Heart right ventricle (tissue), 16 donors: ENCODE data around the gene STIM2. TPM values are rescaled to one million over a fixed set of nuclear protein-coding genes. Genes with fewer than 3 reads are reported as not detected.
"Not testable (repeated sequence)": the region's sequence is repeated elsewhere in the genome, so short reads cannot be mapped to it uniquely, and the experiment has no call there.

Experiments
- ATAC-seq, 8 donors: fragments of 200-7000 bp; cut with Tn5 transposase; one replicate each; pipeline ENCODE4 v1.9.1; 2020; ENCODE audit warnings: mild to moderate bottlenecking in 8 of 8, moderate library complexity in 8 of 8, moderate number of reproducible peaks in 1 of 8
- DNase-seq, 2 donors: peaks; one replicate each; pipeline ENCODE4 v3.0.0-alpha.2; 2020
- H3K27ac ChIP-seq, 10 donors: fragments of 200-600 bp; sonication (generic) in 2 of 10; one replicate each; pipeline versions ENCODE4 v1.5.0 to v1.8.0; 2020 to 2022; ENCODE audit warnings: mild to moderate bottlenecking in 3 of 10
- H3K27me3 ChIP-seq, 7 donors: fragments of 200-600 bp; one replicate each; pipeline ENCODE4 v1.8.0; 2021 to 2022; ENCODE audit warnings: mild to moderate bottlenecking in 2 of 7
- H3K36me3 ChIP-seq, 9 donors: fragments of 200-600 bp; sonication (generic) in 1 of 9; one replicate each; pipeline versions ENCODE4 v1.5.0 to v1.8.0; 2020 to 2022; ENCODE audit warnings: mild to moderate bottlenecking in 2 of 9
- H3K4me1 ChIP-seq, 9 donors: fragments of 200-600 bp; sonication (generic) in 1 of 9; one replicate each; pipeline versions ENCODE4 v1.5.0 to v1.8.0; 2020 to 2022; ENCODE audit warnings: mild to moderate bottlenecking in 4 of 9
- H3K4me3 ChIP-seq, 10 donors: fragments of 200-600 bp; sonication (generic) in 2 of 10; one replicate each; pipeline versions ENCODE4 v1.5.0 to v1.8.0; 2020 to 2022; ENCODE audit warnings: mild to moderate bottlenecking in 7 of 10, moderate library complexity in 2 of 10
- H3K9me3 ChIP-seq, 11 donors: fragments of 200-600 bp in 10 of 11; sonication (generic) in 2 of 11; one replicate each; pipeline versions ENCODE4 v1.5.0 to v1.8.0; 2013 to 2022; ENCODE audit warnings: mild to moderate bottlenecking in 2 of 11, control low read depth in 1 of 11, moderate library complexity in 1 of 11
- CTCF ChIP-seq, 9 donors: fragments of 200-600 bp; sonication (generic) in 2 of 9; IDR thresholded peaks; one replicate each; pipeline versions ENCODE4 v1.5.0 to v1.8.0; 2021 to 2022; ENCODE audit warnings: antibody characterized with exemption in 9 of 9, mild to moderate bottlenecking in 5 of 9, moderate library complexity in 1 of 9
- WGBS, 2 donors: extraction: QIAGEN DNeasy Blood & Tissue Kit; methylation state at CpG; one replicate each; pipeline ENCODE4 v1.1.7; 2013; ENCODE audit warnings: inconsistent platforms in 1 of 2; 5-methylcytosine and 5-hydroxymethylcytosine counted together
- intact Hi-C, 10 donors: fragments of 100-400 bp; cut with DNase I; formaldehyde crosslinking; loops; one replicate each; pipeline versions ENCODE4 v1.11.1 to v1.14.2; 2022
- polyA plus RNA-seq, 2 donors: library from polyadenylated mRNA; stranded (reverse); fragments of 200-250 nt; gene quantifications; one replicate each; pipeline ENCODE4 v1.2.3, GENCODE V29; 2013
- total RNA-seq, 10 donors: library from RNA; stranded (reverse); fragmentation: NEBNext Ultra II Directional in 3 of 10; extraction: Animal tissue kit (Norgen Biotek cat#: 25700) in 3 of 10; gene quantifications; one replicate each; pipeline versions ENCODE4 v1.2.1 to v1.2.4, GENCODE V29; 2021 to 2023
- donor health status: Arrhythmogenic right ventricular cardiomyopathy.
- donor health status: ischemic (EF 13 %, LVEDD 7.1; RV severe dilation, severe dysfunction).
- donor health status: healthy with polysubstance abuse.
- donor health status: DM: no; HTN: yes; CAD: no.
- donor health status: DM: no; HTN: no; CAD: no.
- donor health status: ischemic (EF 25% LVEDD 6.9; RV normal size, moderate dysfunction).
- donor health status: ischemic (EF 25% LVEDD 5.7; RV mildly dilated, moderate dysfunction).
- donor health status: healthy.
- donor health status: DM: yes; HTN: yes; CAD: no.
- donor health status: Ischemic cardiomyopathy.
- donor health status: ischemic (EF 35%, LVEDD 5.7; RV mildly dilated, moderate dysfunction).
- donor health status: nonischemic (EF 11% LVEDD 7.7; RV severe dilation, severe dysfunction).
- donor health status: DM: yes; HTN: yes; CAD: no.
- donor health status: PGD.
- donor health status: ischemic (EF 29% LVEDD 5.4; RV normal size, mild dysfunction).
- donor health status: nonischemic (EF 23%, LVEDD 6.1; RV moderate dilation, normal function).

The STIM2 gene
- total and polyA plus RNA-seq, 12 donors: 5.2 to 13.5 (median 9.6) TPM

- Histone ChIP-seq H3K36me3 (no peaks in the 10 kb centered on the region), H3K27me3 (no peaks in the 10 kb centered on the region), H3K4me3 (no peak overlapping the region), H3K4me1 (peaks cover 0 to 30% (median 16%) of the 10 kb centered on the region in 9 donors), H3K27ac (no peak overlapping the region), H3K9me3 (peaks cover 0 to 7% (median 0%) of the 10 kb centered on the region in 11 donors)
- DNase-seq (no peak), ATAC-seq (no peak)
- WGBS, 2 donors: 91% methylated on average over 1 of the region's 1 CpG
- no peak for TF ChIP-seq CTCF (IDR thresholded peaks at IDR 0.05)
- intact Hi-C loops: no loop called here
These were observed 40.3 kb upstream of the STIM2 start for GRCh38 chr4:26820346-26820745.

GRCh38 chr4:26821031-26821430 lies 39.6 kb upstream of the STIM2 start:
- ATAC-seq (no peak), DNase-seq (no peak)
- TF ChIP-seq CTCF (IDR thresholded peaks at IDR 0.05): no peak
- WGBS, 2 donors: 90% methylated on average over 3 of the region's 3 CpGs
- intact Hi-C loops: no loop called here
- peaks cover 0 to 7% (median 0%) of the 10 kb centered on the region in 11 donors for H3K9me3 ChIP-seq
- H3K4me1 ChIP-seq: peaks cover 0 to 23% (median 10%) of the 10 kb centered on the region in 9 donors
- no peak overlapping the region for H3K27ac ChIP-seq
- no peak overlapping the region for H3K4me3 ChIP-seq
- H3K27me3 ChIP-seq: no peaks in the 10 kb centered on the region
- H3K36me3 ChIP-seq: no peaks in the 10 kb centered on the region

- WGBS, 2 donors: 72 to 80% methylated on average over 11 of the region's 11 CpGs
These were observed 38.8 kb upstream of the STIM2 start for GRCh38 chr4:26821677-26822503.

GRCh38 chr4:26822546-26822945 lies 38.1 kb upstream of the STIM2 start:
- peaks cover 0 to 7% (median 0%) of the 10 kb centered on the region in 11 donors for H3K9me3 ChIP-seq
- no peaks in the 10 kb centered on the region for H3K27me3 ChIP-seq
- H3K4me1 ChIP-seq: peaks cover 0 to 30% (median 4%) of the 10 kb centered on the region in 9 donors
- intact Hi-C loops: no loop called here
- peak overlapping the region in 1 of 10 donors; percentile 2 for H3K27ac ChIP-seq
- no peak for TF ChIP-seq CTCF (IDR thresholded peaks at IDR 0.05)
- H3K4me3 ChIP-seq: no peak overlapping the region
- DNase-seq (no peak), ATAC-seq (no peak)
- no peaks in the 10 kb centered on the region for H3K36me3 ChIP-seq
- WGBS, 2 donors: 69 to 74% methylated on average over 6 of the region's 6 CpGs

More at GRCh38 chr4:26821677-26822503, 38.8 kb upstream of the STIM2 start:
- peak overlapping the region in 1 of 10 donors; percentile 2 for H3K27ac ChIP-seq
- H3K9me3 ChIP-seq: peaks cover 0 to 7% (median 0%) of the 10 kb centered on the region in 11 donors
- DNase-seq (no peak), ATAC-seq (no peak)
- no peak for TF ChIP-seq CTCF (IDR thresholded peaks at IDR 0.05)
- intact Hi-C loops: no loop called here
- peaks cover 0 to 26% (median 4%) of the 10 kb centered on the region in 9 donors for H3K4me1 ChIP-seq
- no peak overlapping the region for H3K4me3 ChIP-seq
- no peaks in the 10 kb centered on the region for H3K27me3 ChIP-seq
- no peaks in the 10 kb centered on the region for H3K36me3 ChIP-seq

GRCh38 chr4:26822974-26823373 lies 37.7 kb upstream of the STIM2 start:
- DNase-seq: not testable (repeated sequence)

More at GRCh38 chr4:26822974-26823373, 37.7 kb upstream of the STIM2 start:
- H3K4me1 ChIP-seq: peaks cover 0 to 30% (median 4%) of the 10 kb centered on the region in 9 donors
- H3K9me3 ChIP-seq, intact Hi-C loops, H3K27ac ChIP-seq, H3K36me3 ChIP-seq, H3K27me3 ChIP-seq, ATAC-seq, H3K4me3 ChIP-seq: not testable (repeated sequence)
- 95 to 97% methylated on average over 6 of the region's 6 CpGs for WGBS, 2 donors
